Mammary epithelial cell (primary cell): ENCODE data around the gene PLEKHG4B.
"Not testable (repeated sequence)": the region's sequence is repeated elsewhere in the genome, so short reads cannot be mapped to it uniquely, and the experiment has no call there.

Experiments
- CTCF ChIP-seq, 2 donors: IDR thresholded peaks in 1 of 2; conservative IDR thresholded peaks in 1 of 2; 2 replicates each; pipeline ENCODE4 v1.5.1; 2011 to 2012; ENCODE audit warnings: inconsistent platforms in 2 of 2, low read length in 2 of 2, mild to moderate bottlenecking in 2 of 2, control low read depth in 1 of 2, low read depth in 1 of 2; ENCODE audit not compliant: insufficient read depth in 1 of 2; ENCODE audit errors: extremely low read depth in 1 of 2
- EZH2 ChIP-seq: IDR thresholded peaks from 2 replicates; pipeline ENCODE4 v1.6.1; 2012; ENCODE audit warnings: low read length, inconsistent platforms, borderline replicate concordance

- not testable (repeated sequence) for TF ChIP-seq EZH2; CTCF (conservative IDR thresholded peaks at IDR 0.05 in 1 of 2, IDR thresholded peaks at IDR 0.05 in 1 of 2; ENCODE audit: extremely low read depth in 1 of 2, insufficient read depth in 1 of 2, low read depth in 1 of 2, low read length in 2 of 2)
Observed at GRCh38 chr5:237931-238330, 146.0 kb downstream of the PLEKHG4B start.
